ENCODE data around the gene CHPF.

DNA sequence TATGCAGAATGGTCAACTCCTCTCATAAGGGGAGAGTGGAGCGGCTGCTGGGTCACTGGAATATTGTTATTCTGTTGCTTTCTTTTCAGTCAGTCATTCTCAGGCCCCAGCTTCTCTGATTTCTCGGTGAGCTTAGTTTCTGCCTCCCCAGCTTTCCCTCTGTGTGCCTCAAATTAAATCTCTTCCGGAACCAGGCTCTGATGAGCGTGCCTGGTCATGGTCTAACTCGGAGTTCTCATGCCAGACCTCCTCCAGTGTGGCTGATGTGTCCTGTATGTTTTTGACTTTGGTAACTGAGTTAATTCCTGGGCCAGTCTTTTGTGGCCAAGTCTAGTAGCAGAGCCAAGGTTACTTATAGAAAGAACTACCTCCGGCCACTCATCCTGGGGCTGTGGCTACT is 49.1 kb upstream of the CHPF start:
- TF ChIP-seq POLR2AphosphoS5 (IDR thresholded peaks at IDR 0.05; ENCODE audit: low read depth, low read length) (no peak), TAF1 (IDR thresholded peaks at IDR 0.05; ENCODE audit: borderline replicate concordance, insufficient read depth, low read length) (no peak), SIN3A (IDR thresholded peaks at IDR 0.05; ENCODE audit: borderline replicate concordance, insufficient read depth, low read length) (no peak)

Data from PFSK-1 (cell line).